Neural progenitor cell (in vitro differentiated cells): Measurements from ENCODE around the gene DOCK11. TPM values are rescaled to one million over a fixed set of nuclear protein-coding genes. Genes with fewer than 3 reads are reported as not detected.
A peak's percentile ranks its signal among the peaks of the same experiment; 100 is the strongest.

Experiments used
- DNase-seq: peaks from one replicate; pipeline ENCODE4 v3.0.0-alpha.2; 2016; ENCODE audit warnings: low spot score
- H2AFZ ChIP-seq: fragments of 200-600 bp; sonication (generic); replicated peaks from 2 replicates; pipeline ENCODE4 v1.6.1; 2016; ENCODE audit warnings: antibody characterized with exemption
- H3F3A ChIP-seq: fragments of 200-600 bp; sonication (generic); 2 replicates; pipeline ENCODE4 v1.6.1; 2016; ENCODE audit warnings: antibody characterized with exemption, low read depth
- H3K27ac ChIP-seq: fragments of 200-600 bp; sonication (generic); 2 replicates; pipeline ENCODE4 v1.5.1; 2016; ENCODE audit warnings: mild to moderate bottlenecking
- H3K27me3 ChIP-seq: fragments of 200-600 bp; sonication (generic); 2 replicates; pipeline ENCODE4 v1.6.1; 2016; ENCODE audit warnings: mild to moderate bottlenecking, moderate library complexity
- H3K36me3 ChIP-seq: fragments of 200-600 bp; sonication (generic); 2 replicates; pipeline ENCODE4 v1.5.1; 2016
- H3K4me1 ChIP-seq: fragments of 200-600 bp; sonication (generic); 2 replicates; pipeline ENCODE4 v1.6.1; 2016; ENCODE audit warnings: mixed run types
- H3K4me2 ChIP-seq: fragments of 200-600 bp; sonication (generic); 2 replicates; pipeline ENCODE4 v1.6.1; 2016
- H3K4me3 ChIP-seq: fragments of 200-600 bp; sonication (generic); 2 replicates; pipeline ENCODE4 v1.5.1; 2016
- H3K79me2 ChIP-seq: fragments of 200-600 bp; sonication (generic); 2 replicates; pipeline ENCODE4 v1.6.1; 2016; ENCODE audit warnings: low read depth
- H3K9ac ChIP-seq: fragments of 200-600 bp; sonication (generic); 2 replicates; pipeline ENCODE4 v1.6.1; 2016
- H3K9me3 ChIP-seq: fragments of 200-600 bp; sonication (generic); 2 replicates; pipeline ENCODE4 v1.5.1; 2016; ENCODE audit warnings: low read depth
- H4K20me1 ChIP-seq: fragments of 200-600 bp; sonication (generic); 2 replicates; pipeline ENCODE4 v1.6.1; 2016; ENCODE audit warnings: low read depth
- H3K27ac Mint-ChIP-seq: 3 replicates; pipeline ENCODE4 v1.8.0; 2021; ENCODE audit warnings: mixed read lengths
- H3K27me3 Mint-ChIP-seq: 2 replicates; pipeline ENCODE4 v1.8.0; 2022; ENCODE audit warnings: low read depth, mild to moderate bottlenecking, inconsistent platforms, moderate library complexity, mixed read lengths; ENCODE audit not compliant: insufficient read depth
- H3K36me3 Mint-ChIP-seq: 3 replicates; pipeline ENCODE4 v1.8.0; 2021; ENCODE audit warnings: mixed read lengths
- H3K4me1 Mint-ChIP-seq: 3 replicates; pipeline ENCODE4 v1.8.0; 2021; ENCODE audit warnings: mixed read lengths
- H3K4me3 Mint-ChIP-seq: 3 replicates; pipeline ENCODE4 v1.8.0; 2021; ENCODE audit warnings: mild to moderate bottlenecking, moderate library complexity, mixed read lengths
- H3K9me3 Mint-ChIP-seq: 3 replicates; pipeline ENCODE4 v1.8.0; 2020; ENCODE audit warnings: mixed read lengths
- CTCF ChIP-seq: fragments of 200-600 bp; sonication (generic); IDR thresholded peaks from 2 replicates; pipeline ENCODE4 v1.5.1; 2017; ENCODE audit warnings: antibody characterized with exemption, mild to moderate bottlenecking
- EZH2 ChIP-seq: fragments of 200-600 bp; sonication (generic); IDR thresholded peaks from 2 replicates; pipeline ENCODE4 v1.6.1; 2017; ENCODE audit warnings: antibody characterized with exemption, mild to moderate bottlenecking, moderate library complexity
- EZH2phosphoT487 ChIP-seq: fragments of 200-600 bp; sonication (generic); IDR thresholded peaks from 2 replicates; pipeline ENCODE4 v1.6.1; 2017; ENCODE audit warnings: antibody characterized with exemption
- total RNA-seq: library from RNA; depleted of rRNA; stranded (reverse); fragments of >200 nt; gene quantifications from 2 replicates; pipeline ENCODE4 v1.2.3, GENCODE V29; 2015; ENCODE audit warnings: low replicate concordance

The DOCK11 gene
- total RNA-seq, 1 donor from 2014 or later, result 20.9 TPM

GRCh38 chrX:118588715-118589114 lies 93.1 kb downstream of the DOCK11 start:
- H3K36me3 ChIP-seq, result no peaks in the 10 kb centered on the region
- H3K4me3 ChIP-seq, result no peak overlapping the region
- no peaks in the 10 kb centered on the region for H3K4me1 ChIP-seq
- Mint-ChIP-seq H3K4me3 (no peak overlapping the region), H3K4me1 (peaks cover 8% of the 10 kb centered on the region), H3K9me3 (no peaks in the 10 kb centered on the region), H3K27ac (peak overlapping the region; percentile 9), H3K27me3 (no peaks in the 10 kb centered on the region), H3K36me3 (peaks cover 36% of the 10 kb centered on the region)
- no peaks in the 10 kb centered on the region for H3F3A ChIP-seq
- no peaks in the 10 kb centered on the region for H3K27me3 ChIP-seq
- H2AFZ ChIP-seq, result no peak overlapping the region
- no peak for TF ChIP-seq EZH2
- no peak for TF ChIP-seq EZH2phosphoT487
- no peak for TF ChIP-seq CTCF
- H3K27ac ChIP-seq, result no peak overlapping the region
- H3K4me2 ChIP-seq, result no peak overlapping the region
- H3K9ac ChIP-seq, result no peak overlapping the region
- no peaks in the 10 kb centered on the region for H3K9me3 ChIP-seq
- H3K79me2 ChIP-seq, result no peaks in the 10 kb centered on the region
- no peak for DNase-seq
- H4K20me1 ChIP-seq, result no peaks in the 10 kb centered on the region

GRCh38 chrX:118589227-118589626 lies 93.6 kb downstream of the DOCK11 start:
- TF ChIP-seq CTCF, result no peak
- TF ChIP-seq EZH2phosphoT487, result no peak
- no peak for TF ChIP-seq EZH2
- no peak overlapping the region for H3K4me2 ChIP-seq
- H3K4me3 Mint-ChIP-seq, result no peak overlapping the region
- no peak overlapping the region for H3K27ac Mint-ChIP-seq
- no peaks in the 10 kb centered on the region for H3K27me3 Mint-ChIP-seq
- peaks cover 8% of the 10 kb centered on the region for H3K4me1 Mint-ChIP-seq
- no peaks in the 10 kb centered on the region for H3K9me3 ChIP-seq
- H3K9ac ChIP-seq, result no peak overlapping the region
- H3K9me3 Mint-ChIP-seq, result no peaks in the 10 kb centered on the region
- peaks cover under 1% of the 10 kb centered on the region for H3K4me1 ChIP-seq
- H3K36me3 ChIP-seq, result no peaks in the 10 kb centered on the region
- H3K27me3 ChIP-seq, result no peaks in the 10 kb centered on the region
- peaks cover 37% of the 10 kb centered on the region for H3K36me3 Mint-ChIP-seq
- DNase-seq, result no peak
- H3F3A ChIP-seq, result no peaks in the 10 kb centered on the region
- no peak overlapping the region for H3K27ac ChIP-seq
- H3K4me3 ChIP-seq, result no peak overlapping the region
- no peak overlapping the region for H2AFZ ChIP-seq
- H4K20me1 ChIP-seq, result no peaks in the 10 kb centered on the region
- H3K79me2 ChIP-seq, result no peaks in the 10 kb centered on the region

GRCh38 chrX:118593407-118593806 lies 97.8 kb downstream of the DOCK11 start:
- H2AFZ ChIP-seq, result no peak overlapping the region
- Mint-ChIP-seq H3K4me1 (peaks cover 11% of the 10 kb centered on the region), H3K27me3 (no peaks in the 10 kb centered on the region), H3K27ac (no peak overlapping the region), H3K36me3 (peaks cover 21% of the 10 kb centered on the region), H3K9me3 (no peaks in the 10 kb centered on the region), H3K4me3 (no peak overlapping the region)
- H3F3A ChIP-seq, result no peaks in the 10 kb centered on the region
- no peaks in the 10 kb centered on the region for H3K79me2 ChIP-seq
- H3K4me2 ChIP-seq, result no peak overlapping the region
- H3K27me3 ChIP-seq, result no peaks in the 10 kb centered on the region
- H3K9ac ChIP-seq, result no peak overlapping the region
- peaks cover 5% of the 10 kb centered on the region for H3K4me1 ChIP-seq
- no peak for TF ChIP-seq EZH2phosphoT487
- no peak for TF ChIP-seq CTCF
- no peak for TF ChIP-seq EZH2
- no peak overlapping the region for H3K27ac ChIP-seq
- no peaks in the 10 kb centered on the region for H4K20me1 ChIP-seq
- no peak overlapping the region for H3K4me3 ChIP-seq
- DNase-seq, result no peak
- H3K9me3 ChIP-seq, result no peaks in the 10 kb centered on the region
- no peaks in the 10 kb centered on the region for H3K36me3 ChIP-seq
